HG03159 (cell line): ENCODE measurements around the gene MUS81.

Experiments used
- ATAC-seq: cut with Tn5 transposase; IDR thresholded peaks from one replicate; pipeline ENCODE4 v1.9.1; 2021; ENCODE audit warnings: mild to moderate bottlenecking, moderate library complexity; ENCODE audit not compliant: unreplicated experiment

The MUS81 gene

DNA sequence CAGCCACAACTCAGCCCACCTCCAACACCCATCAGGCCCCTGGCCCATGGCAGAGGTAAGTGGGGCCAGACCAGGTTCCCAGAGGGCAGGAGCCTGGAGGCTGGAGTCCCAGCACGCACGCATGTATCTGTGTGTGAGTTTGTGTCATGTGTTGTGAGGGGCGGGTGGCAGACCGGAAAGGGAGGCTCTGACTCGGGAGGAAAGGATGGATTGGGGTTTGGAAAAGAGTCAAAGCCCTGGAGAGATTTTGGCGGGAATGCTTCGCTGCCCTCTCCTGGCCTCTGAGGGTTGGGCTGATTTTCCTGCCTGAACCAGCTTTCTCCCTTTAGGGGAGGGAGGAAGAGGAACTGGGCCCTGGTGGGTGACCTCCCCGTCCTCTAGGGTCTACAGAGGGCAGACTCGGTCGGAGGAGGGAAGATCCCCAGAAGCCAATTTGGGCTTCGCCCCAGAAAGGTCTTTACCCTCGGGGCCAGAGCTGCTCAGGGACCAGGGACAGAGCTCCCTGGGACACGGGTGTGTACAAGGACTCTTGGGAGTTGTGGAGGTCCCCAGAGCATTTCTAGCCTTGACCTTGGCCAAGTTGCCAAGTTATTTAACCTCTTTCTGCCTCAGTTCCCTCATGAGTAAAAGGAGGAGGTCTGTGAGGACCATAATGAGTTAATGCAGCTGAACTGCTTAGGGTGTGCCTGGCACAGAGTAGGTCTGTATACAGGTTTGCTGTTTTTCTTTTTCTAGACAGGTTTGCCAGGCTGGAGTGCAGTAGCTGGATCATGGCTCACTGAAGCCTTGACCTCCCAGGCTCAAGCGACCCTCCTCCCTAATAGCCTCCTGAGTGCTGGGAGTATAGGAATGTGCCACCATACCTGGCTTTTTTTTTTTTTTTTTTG is 51.7 kb downstream of the MUS81 start:
- no peak for ATAC-seq

DNA sequence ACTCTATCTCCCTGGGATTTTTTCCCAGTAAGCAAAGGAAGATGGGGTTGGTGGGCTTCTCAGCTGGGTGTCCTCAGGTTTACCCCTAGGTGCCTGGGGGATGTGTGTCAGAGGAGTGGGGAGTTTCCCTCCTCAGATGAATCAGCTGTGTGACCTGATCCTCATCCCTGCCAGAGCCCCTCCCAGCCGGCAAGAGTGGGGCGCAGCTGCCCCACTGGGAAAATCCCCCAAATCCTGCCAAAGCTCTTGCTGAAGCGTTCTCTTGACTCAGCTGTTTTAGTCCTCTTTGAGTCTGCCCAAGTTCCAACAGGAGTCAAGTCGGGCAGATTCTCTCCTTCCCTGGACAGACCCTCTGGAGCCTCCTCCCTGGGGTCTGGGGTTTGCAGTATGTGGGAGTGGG is 52.6 kb downstream of the MUS81 start:
- no peak for ATAC-seq

GRCh38 chr11:65915101-65915820 is 55.0 kb downstream of the MUS81 start:
- no peak for ATAC-seq

DNA sequence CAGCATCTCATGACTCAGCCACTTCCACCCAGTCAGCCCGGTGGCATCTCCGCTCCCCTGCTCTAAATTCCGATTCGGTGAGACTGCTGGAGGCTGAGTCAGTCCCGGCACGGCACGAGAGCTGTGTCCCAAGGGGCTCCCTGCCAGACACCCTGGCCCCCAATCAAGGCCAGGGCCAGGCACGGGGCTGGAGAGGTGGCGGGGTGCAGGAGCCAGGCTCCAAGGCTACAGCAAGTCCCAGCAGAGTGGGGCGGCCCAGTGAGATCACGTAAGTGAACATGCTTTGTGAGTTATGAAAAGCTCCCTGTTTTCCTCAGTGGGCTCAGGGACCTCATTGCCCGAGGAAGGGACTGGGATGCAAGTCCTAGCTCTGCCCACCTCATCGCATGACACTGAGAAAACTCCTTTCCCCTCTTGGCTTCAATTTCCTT is 55.6 kb downstream of the MUS81 start:
- no peak for ATAC-seq
